HK-2 (cell line): ENCODE data around the gene IL34.
"Not testable (repeated sequence)": the region's sequence is repeated elsewhere in the genome, so short reads cannot be mapped to it uniquely, and the experiment has no call there.

ENCODE experiments used
- DNase-seq: peaks from one replicate; pipeline ENCODE4 v3.0.0-alpha.2; 2018; ENCODE audit not compliant: unreplicated experiment

Gene IL34

DNA sequence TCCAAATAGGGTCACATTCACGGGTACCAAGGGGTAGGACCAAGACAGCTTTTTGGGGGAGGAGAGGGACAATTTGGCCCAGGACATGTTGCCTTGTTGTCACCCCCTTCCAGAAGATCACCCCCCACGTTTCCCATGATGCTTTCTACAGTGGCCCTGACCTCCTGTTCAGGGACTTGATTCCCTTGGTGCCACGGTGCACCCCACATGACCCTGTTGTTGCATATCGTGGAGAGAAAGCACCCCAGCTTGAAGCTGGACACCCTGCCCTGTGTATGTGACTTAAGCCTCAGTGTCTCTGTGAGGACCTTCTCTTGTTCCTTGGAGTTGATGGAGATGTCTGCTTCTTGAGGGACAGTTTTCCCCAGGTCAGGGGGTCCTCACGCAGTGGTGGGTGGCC, 12.6 kb downstream of the IL34 start:
- DNase-seq, result no peak

- no peak for DNase-seq
Measured at GRCh38 chr16:70659546-70659945, 13.2 kb downstream of the IL34 start.

DNA sequence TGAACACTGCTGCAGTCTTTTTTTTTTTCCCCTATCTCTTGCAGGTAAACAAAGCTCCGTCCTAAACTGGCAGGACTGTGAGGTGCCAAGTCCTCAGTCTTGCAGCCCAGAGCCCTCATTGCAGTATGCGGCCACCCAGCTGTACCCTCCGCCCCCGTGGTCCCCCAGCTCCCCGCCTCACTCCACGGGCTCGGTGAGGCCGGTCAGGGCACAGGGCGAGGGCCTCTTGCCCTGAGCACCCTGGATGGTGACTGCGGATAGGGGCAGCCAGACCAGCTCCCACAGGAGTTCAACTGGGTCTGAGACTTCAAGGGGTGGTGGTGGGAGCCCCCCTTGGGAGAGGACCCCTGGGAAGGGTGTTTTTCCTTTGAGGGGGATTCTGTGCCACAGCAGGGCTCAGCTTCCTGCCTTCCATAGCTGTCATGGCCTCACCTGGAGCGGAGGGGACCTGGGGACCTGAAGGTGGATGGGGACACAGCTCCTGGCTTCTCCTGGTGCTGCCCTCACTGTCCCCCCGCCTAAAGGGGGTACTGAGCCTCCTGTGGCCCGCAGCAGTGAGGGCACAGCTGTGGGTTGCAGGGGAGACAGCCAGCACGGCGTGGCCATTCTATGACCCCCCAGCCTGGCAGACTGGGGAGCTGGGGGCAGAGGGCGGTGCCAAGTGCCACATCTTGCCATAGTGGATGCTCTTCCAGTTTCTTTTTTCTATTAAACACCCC, 13.8 kb downstream of the IL34 start:
- DNase-seq, result no peak

DNA sequence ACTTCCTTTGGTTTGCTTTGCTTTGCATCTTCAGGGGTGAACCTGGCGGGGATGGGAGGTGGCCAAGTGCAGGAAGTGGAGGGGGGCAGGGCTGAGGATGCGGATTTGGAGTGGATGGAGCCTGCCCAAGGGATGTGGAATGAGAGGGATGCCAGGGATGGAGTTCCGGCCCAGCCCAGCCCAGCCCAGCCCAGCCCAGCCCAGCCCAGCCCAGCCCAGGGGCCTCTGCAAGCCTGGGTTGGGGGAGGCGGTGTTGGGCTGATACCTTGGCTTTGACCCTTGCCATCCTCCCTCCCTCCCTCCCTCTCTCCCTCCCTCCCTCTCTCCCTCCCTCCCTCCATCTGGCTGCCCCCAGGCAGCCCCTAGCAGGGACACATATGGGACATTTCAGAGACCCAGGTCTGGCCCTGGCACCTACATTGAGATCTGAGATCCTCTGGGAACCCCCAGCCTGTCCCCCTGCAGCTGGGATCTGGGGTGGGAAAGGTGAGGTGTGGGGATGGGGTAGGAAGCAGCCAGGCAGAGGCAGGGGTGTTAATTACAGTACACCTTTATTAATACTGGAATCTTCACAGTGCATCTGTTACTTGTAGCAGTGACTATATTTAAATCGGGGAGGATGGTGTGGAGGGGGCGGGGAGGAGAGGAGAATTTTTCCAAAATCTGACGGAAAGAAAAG, 14.5 kb downstream of the IL34 start:
- DNase-seq, result no peak

DNA sequence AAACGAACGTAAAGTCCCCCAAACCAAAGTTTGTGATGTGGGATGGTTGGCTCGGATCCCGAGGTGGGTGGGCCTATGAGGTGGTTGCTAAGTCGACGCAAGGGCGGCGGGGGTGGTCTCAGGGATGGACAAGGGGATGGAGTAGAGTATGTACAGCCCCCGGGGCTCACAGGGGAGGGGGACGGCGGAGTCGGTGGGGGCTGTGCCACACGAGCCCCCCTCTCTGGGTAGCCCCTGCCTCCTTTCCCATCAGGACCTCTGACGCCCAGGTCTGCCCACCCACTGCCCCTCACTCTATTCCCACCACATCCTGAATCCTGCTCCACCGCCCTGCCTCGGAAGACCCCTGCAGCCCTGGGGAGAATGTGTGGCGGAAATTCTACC, 15.2 kb downstream of the IL34 start:
- no peak for DNase-seq

GRCh38 chr16:70661918-70662641, 15.7 kb downstream of the IL34 start:
- no peak for DNase-seq

GRCh38 chr16:70662991-70663523, 16.7 kb downstream of the IL34 start:
- DNase-seq, result no peak

DNA sequence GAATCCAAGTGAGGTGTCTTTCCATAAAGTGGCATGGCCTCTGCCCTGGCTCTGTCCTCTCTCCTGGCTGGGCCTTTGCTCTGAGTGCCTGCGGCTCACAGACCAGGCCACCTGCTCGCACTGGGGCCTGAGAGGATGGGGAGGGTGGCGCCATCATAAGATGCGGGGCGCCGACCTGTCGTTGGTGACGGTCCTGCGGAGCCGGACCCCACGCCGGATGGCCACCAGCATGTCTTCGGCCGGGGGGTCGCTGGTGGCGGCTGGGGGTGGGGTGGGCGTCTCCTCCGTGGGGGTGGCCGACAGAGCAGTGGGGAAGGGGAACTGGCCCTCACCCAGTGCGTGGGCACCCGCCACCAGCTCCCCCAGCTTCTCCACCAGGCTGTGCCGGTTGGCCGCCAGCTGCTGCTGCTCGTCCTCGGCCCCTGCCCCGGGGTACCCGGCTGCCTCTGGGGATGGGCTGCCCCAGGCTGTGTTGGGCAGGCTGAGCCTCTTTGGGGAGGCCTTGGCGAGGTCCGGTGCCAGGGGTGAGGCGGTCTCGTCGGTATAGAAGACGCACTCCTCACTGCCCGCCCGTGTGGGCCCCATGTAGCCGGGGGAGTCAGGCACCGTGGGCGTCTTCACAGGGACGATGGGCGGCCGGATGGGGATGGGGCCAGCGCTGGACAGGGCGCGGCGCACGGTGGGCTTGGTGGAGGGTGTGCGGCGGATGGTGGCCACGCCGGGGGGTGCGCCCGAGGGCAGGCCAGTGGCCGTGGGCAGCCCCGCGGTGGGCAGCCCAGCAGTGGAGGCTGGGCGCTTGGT, 17.4 kb downstream of the IL34 start:
- DNase-seq, result no peak

DNA sequence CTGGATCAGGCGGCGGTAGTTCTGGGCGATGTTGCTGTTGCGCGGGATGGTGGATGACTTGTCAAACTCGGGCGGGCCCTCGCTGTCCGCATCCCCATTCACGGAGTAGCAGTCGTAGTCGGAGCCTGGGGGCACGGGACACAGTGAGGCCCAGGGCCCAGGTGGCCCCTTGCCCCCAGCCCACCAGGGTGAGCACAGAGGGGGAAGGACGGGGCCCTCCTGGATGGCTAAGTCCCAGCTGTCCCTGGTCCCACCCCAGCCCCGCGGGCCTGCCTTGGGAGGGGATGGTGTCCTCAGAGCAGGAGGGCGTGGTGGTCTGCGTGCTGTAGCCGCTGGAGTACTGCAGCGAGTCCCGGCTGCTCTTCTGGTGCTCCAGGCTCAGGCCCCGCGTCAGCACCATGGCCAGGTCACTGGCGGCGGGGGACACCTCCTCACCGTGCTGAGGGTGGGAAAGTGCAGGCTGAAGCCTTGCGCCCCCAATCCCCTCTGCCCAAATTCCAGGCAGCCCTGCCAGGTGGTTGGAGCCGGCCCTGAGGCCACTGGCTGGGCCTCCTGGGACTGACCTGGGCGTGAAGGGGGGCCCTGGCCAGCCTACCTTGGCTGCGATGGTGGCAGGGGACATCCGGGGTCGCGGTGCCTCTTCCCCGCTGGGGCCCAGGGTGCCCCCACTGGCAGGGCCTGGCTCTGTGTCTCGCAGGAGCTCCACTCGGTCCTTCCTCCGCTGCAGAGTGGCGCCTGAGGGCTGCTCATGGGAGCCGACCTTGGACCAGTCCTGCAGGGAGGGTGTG, 18.2 kb downstream of the IL34 start:
- DNase-seq, result no peak

DNA sequence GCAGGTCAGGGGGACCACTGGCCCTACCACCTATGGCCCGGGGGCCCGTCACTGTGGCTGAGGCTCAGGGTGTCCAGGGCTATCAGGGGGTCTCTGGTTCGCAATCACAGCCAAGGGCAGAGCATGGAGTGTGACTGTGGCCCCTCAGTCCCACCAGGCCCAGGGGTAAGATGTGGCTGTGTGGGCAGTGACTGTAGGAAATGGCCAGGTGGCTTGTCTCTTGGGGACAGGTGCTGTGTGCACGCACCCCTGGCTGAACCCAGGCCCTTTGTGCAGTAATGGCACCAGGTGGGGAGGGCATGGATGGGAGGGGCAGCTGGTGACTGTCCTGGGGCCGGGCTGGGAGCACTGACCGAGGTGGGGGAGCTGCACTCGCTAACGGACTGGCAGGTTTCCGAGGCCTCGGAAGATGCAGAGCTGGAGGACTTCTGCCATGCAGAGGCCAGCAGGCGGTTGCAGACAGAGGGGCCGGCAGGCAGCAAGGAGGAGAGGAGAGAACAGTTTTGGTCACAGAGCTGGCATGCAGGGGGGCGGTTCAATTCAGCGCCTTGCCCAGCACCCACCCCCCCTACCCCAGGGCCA, 18.8 kb downstream of the IL34 start:
- DNase-seq, result no peak

- no peak for DNase-seq
Measured at GRCh38 chr16:70665806-70666735, 19.7 kb downstream of the IL34 start.

DNA sequence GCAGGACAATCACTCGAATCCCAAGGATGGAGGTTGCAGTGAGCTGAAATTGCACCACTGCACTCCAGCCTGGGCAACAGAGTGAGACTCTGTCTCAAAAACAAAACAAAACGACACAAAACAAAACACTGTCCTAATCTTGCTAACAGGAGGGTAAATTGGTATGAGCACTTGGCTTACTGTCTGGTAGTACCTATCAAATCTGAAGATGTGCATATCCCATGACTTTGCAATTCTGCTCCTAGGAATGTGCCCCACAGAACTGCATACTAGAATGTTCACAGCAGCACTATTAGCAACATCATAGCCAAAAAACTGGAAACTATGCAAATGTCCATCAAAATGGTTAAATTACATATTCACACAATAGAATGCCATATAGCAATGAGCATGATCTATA, 23.8 kb downstream of the IL34 start:
- DNase-seq, result no peak

DNA sequence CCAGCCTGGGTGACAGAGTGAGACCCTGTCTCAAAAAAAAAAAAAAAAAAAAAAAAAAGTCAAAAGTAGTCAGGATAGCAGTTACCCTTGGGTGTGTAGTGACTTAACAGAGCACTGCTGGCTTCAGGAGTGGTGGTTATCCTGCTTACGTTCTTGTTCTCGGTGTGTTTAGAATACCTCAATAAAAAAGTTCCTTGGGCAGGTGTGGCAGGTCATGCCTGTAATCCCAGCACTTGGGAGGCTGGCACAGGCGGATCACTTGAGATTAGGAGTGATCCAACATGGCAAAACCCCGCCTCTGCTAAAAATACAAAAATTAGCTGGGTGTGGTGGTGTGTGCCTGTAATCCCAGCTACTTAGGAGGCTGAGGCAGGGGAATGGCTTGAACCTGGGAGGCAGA, 24.6 kb downstream of the IL34 start:
- DNase-seq, result not testable (repeated sequence)

DNA sequence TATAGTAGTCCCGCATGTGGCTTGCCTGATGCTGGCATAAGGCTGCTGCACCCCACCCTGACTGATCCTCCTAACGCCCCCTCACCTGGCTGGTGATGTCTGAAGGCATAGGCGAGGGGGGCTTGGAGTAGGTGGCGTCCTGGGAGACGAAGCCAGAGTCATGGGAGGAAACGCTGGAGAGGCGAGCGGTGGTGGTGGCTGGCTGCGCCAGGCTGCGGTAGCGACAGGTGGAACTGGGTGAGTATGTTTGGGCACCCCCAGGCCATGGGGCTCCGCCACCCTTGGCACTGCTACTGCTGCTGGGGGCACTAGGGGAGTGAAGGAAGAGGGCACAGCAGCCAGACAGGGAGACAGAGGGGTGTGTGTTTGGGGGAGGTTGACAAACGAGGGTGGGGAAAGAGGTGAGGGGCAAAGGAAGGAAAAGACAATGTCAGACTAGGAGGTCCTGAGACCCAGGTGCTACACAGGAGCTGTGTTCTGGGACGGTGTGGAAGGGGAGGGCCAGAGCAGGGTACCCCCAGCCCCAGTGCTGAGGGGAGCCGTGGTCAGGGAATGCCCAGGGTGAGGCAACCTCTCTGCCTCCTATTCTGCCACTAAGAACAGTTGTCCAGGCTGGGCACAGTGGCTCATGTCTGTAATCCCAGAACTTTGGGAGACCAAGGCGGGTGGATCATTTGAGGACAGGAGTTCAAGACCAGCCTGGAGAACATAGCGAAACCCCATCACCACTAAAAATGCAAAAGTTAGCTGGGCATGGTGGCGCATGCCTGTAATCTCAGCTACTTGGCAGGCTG, 28.1 kb downstream of the IL34 start:
- no peak for DNase-seq

DNA sequence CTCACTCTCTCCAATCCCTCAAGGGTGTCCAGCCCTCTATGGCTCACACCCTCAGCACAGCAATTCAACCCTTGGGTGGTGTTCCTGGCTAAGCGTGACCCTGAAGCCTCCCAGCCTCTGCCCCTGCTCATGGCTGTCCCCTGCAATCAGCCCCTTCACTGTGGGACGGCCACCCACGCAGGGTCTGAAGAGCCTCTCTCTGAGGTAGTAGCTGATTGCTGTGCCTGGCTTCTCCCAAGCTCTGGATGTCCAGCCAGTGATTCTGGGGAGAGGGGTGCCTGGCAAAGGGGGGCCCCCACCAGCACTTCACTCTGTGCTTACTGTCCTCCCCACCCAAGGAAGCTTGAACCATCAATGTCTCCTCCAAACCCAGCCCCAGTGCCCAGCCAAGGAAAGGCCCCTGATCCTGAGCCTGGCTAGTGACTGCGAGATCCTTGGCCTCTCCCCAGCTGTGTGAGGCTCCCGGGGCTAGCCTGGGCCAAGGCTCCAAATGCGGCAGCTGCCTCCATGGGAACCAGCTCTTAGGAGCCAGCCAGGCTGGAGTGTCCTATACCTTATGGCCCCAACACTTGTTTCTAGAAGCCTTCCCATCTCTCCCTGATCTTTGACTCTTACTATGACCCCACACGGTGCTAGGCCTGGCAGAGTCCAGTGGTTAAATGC, 29.6 kb downstream of the IL34 start:
- no peak for DNase-seq

GRCh38 chr16:70676675-70677498, 30.5 kb downstream of the IL34 start:
- no peak for DNase-seq

DNA sequence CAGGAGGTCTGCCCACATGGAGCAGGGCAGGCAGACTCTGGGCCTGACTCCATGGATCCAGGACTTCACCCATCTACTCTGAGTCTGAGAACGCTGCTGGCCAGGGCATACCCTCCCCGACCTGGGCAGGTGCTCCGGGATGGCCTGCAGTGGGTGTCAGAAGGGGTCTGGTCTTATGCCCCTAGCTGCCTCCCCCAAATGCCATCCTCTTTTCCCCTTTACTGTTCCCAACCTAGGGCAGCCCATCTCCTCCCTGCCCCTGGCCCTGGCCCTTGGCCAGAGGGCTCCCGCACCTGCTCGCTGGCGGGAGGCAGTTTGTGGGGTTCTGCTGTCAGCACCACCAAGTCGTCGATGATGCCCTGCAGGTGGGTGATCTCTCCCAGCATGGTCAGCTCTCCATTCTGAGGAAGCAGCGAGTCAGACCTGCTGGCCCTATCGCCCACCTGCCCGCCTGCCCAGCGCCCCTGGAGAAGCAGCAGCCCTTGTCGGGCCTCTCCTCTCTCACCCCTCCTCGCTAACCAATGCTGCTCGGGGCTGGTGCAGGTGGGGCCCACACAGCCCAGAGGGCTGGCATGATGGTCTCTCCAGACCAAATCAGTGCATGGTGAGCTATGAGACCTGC, 31.3 kb downstream of the IL34 start:
- DNase-seq, result no peak
